Upper lobe of left lung (tissue), 6 donors: ENCODE measurements around the gene RHPN2. TPM values are rescaled to one million over a fixed set of nuclear protein-coding genes. Genes with fewer than 3 reads are reported as not detected.

Experiments used
- ATAC-seq, 2 donors: fragments of 200-7000 bp; cut with Tn5 transposase; one replicate each; pipeline ENCODE4 v1.9.1; 2022; ENCODE audit warnings: mild to moderate bottlenecking in 2 of 2, moderate library complexity in 2 of 2; ENCODE audit not compliant: low FRiP score in 2 of 2
- DNase-seq, 2 donors: peaks; one replicate each; pipeline ENCODE4 v3.0.0-alpha.2; 2019 to 2020
- H3K27ac ChIP-seq, 4 donors: fragments of 200-600 bp; sonication (generic); one replicate each; pipeline ENCODE4 v1.5.1; 2016 to 2019
- H3K27me3 ChIP-seq, 4 donors: fragments of 200-600 bp; sonication (generic); one replicate each; pipeline ENCODE4 v1.5.1; 2017 to 2019
- H3K36me3 ChIP-seq, 4 donors: fragments of 200-600 bp; sonication (generic); one replicate each; pipeline ENCODE4 v1.5.1; 2016 to 2019
- H3K4me1 ChIP-seq, 4 donors: fragments of 200-600 bp; sonication (generic); one replicate each; pipeline ENCODE4 v1.5.1; 2018 to 2019
- H3K4me3 ChIP-seq, 4 donors: fragments of 200-600 bp; sonication (generic); one replicate each; pipeline ENCODE4 v1.5.1; 2017 to 2019; ENCODE audit warnings: mild to moderate bottlenecking in 2 of 4, moderate library complexity in 1 of 4
- H3K9me3 ChIP-seq, 4 donors: fragments of 200-600 bp; sonication (generic); one replicate each; pipeline ENCODE4 v1.5.1; 2018 to 2019
- CTCF ChIP-seq, 6 experiments: fragments of 450-650 bp in 4 of 6; fragments of 200-600 bp in 2 of 6; sonication (generic) in 2 of 6; IDR thresholded peaks; one replicate each; pipeline ENCODE4 v1.5.1; 2016 to 2019; ENCODE audit warnings: antibody characterized with exemption in 6 of 6
- EP300 ChIP-seq, 4 donors: sonication (generic); formaldehyde crosslinking; IDR thresholded peaks; one replicate each; pipeline ENCODE4 v1.5.1; 2017; ENCODE audit warnings: antibody characterized with exemption in 4 of 4, control low read depth in 2 of 4
- POLR2A ChIP-seq, 4 donors: fragments of 450-650 bp; IDR thresholded peaks; one replicate each; pipeline ENCODE4 v1.5.1; 2016 to 2017; ENCODE audit warnings: antibody characterized with exemption in 4 of 4, mild to moderate bottlenecking in 2 of 4
- POLR2AphosphoS5 ChIP-seq, 2 donors: sonication (generic); formaldehyde crosslinking; IDR thresholded peaks; one replicate each; pipeline ENCODE4 v1.5.1; 2017; ENCODE audit warnings: antibody characterized with exemption in 2 of 2
- WGBS, 2 donors: methylation state at CpG; one replicate each; pipeline ENCODE4 v1.1.5; 2017 to 2018; 5-methylcytosine and 5-hydroxymethylcytosine counted together
- total RNA-seq, 6 donors: library from RNA; depleted of rRNA in 4 of 6; stranded (reverse); fragments of >200 nt in 4 of 6; gene quantifications; one replicate each; pipeline versions ENCODE4 v1.1.0 to v1.2.1, GENCODE V29; 2016 to 2021
- donor health status: DM: no; HTN: no; CAD: no; lungs with moderate emphysema.
- donor health status: DM: no; HTN: yes; CAD: no; lungs with severe emphysema.

Gene RHPN2
- total RNA-seq, 6 donors from 2014 or later: 5.6 to 33.5 (median 13.1) TPM

- peaks cover 22 to 62% (median 46%) of the 10 kb centered on the region in 4 donors for H3K36me3 ChIP-seq
- no peak overlapping the region for H3K27ac ChIP-seq
- ATAC-seq: no peak
- no peaks in the 10 kb centered on the region for H3K27me3 ChIP-seq
- H3K9me3 ChIP-seq: no peaks in the 10 kb centered on the region
- 89 to 93% methylated on average over 3 of the region's 3 CpGs for WGBS, 2 donors
- no peak overlapping the region for H3K4me3 ChIP-seq
- no peaks in the 10 kb centered on the region for H3K4me1 ChIP-seq
- no peak for TF ChIP-seq EP300 (IDR thresholded peaks at IDR 0.05)
- no peak for TF ChIP-seq POLR2A (IDR thresholded peaks at IDR 0.05)
- no peak for TF ChIP-seq POLR2AphosphoS5 (IDR thresholded peaks at IDR 0.05)
- no peak for TF ChIP-seq CTCF (IDR thresholded peaks at IDR 0.05)
- no peak for DNase-seq
These were observed 24.3 kb upstream of the RHPN2 start for GRCh38 chr19:33089010-33089409.

GRCh38 chr19:33086955-33087354 lies 22.3 kb upstream of the RHPN2 start:
- H3K27ac ChIP-seq: no peak overlapping the region
- H3K4me3 ChIP-seq: no peak overlapping the region
- H3K36me3 ChIP-seq: peaks cover 11 to 42% (median 29%) of the 10 kb centered on the region in 4 donors
- no peak for DNase-seq
- WGBS, 2 donors: 83 to 89% methylated on average over 1 of the region's 1 CpG
- no peaks in the 10 kb centered on the region for H3K27me3 ChIP-seq
- TF ChIP-seq POLR2AphosphoS5 (IDR thresholded peaks at IDR 0.05) (no peak), CTCF (IDR thresholded peaks at IDR 0.05) (no peak), EP300 (IDR thresholded peaks at IDR 0.05) (no peak), POLR2A (IDR thresholded peaks at IDR 0.05) (no peak)
- H3K4me1 ChIP-seq: peaks cover 3 to 8% (median 6%) of the 10 kb centered on the region in 4 donors
- H3K9me3 ChIP-seq: no peaks in the 10 kb centered on the region
- no peak for ATAC-seq

- H3K9me3 ChIP-seq: no peaks in the 10 kb centered on the region
- H3K4me3 ChIP-seq: no peak overlapping the region
- TF ChIP-seq CTCF (IDR thresholded peaks at IDR 0.05) (no peak), EP300 (IDR thresholded peaks at IDR 0.05) (no peak), POLR2A (IDR thresholded peaks at IDR 0.05) (no peak), POLR2AphosphoS5 (IDR thresholded peaks at IDR 0.05) (no peak)
- peaks cover 7 to 31% (median 20%) of the 10 kb centered on the region in 4 donors for H3K36me3 ChIP-seq
- no peak overlapping the region for H3K27ac ChIP-seq
- ATAC-seq (no peak), DNase-seq (no peak)
- no peaks in the 10 kb centered on the region for H3K27me3 ChIP-seq
- WGBS, 2 donors: 93 to 97% methylated on average over 3 of the region's 3 CpGs
- peaks cover 9 to 15% (median 11%) of the 10 kb centered on the region in 4 donors for H3K4me1 ChIP-seq
These were observed 21.0 kb upstream of the RHPN2 start for GRCh38 chr19:33085570-33086128.

- WGBS, 2 donors: 1 to 2% methylated on average over 52 to 62 of the region's 62 CpGs
- Histone ChIP-seq H3K27me3 (no peaks in the 10 kb centered on the region), H3K27ac (peak within 1 kb of the TSS; percentile 51 to 87 (median 84)), H3K9me3 (no peaks in the 10 kb centered on the region), H3K4me3 (peak within 1 kb of the TSS; percentile 72 to 97 (median 78)), H3K36me3 (peaks cover 0 to 4% (median 0%) of the 10 kb centered on the region in 4 donors), H3K4me1 (peaks cover 9 to 18% (median 12%) of the 10 kb centered on the region in 4 donors)
- TF ChIP-seq POLR2A (IDR thresholded peaks at IDR 0.05) (peak in 2 of 4 donors; percentile 43 to 63), EP300 (IDR thresholded peaks at IDR 0.05) (peak in 1 of 4 donors; percentile 49), CTCF (IDR thresholded peaks at IDR 0.05) (peak in 1 of 6 experiments; percentile 39), POLR2AphosphoS5 (IDR thresholded peaks at IDR 0.05) (peak; percentile 27 to 95)
- peak; percentile 93 to 98 for ATAC-seq
- peak; percentile 90 to 98 for DNase-seq
These were observed 16.3 kb upstream of the RHPN2 start, which contains the start of gene GPATCH1 for GRCh38 chr19:33080761-33081681. Gene GPATCH1 (plus strand): TSS chr19:33081181. CDS start chr19:33081194, 13 bp downstream.
